Psoas muscle (tissue), 8 donors: ENCODE data around the gene TBC1D2B. TPM values are rescaled to one million over a fixed set of nuclear protein-coding genes. Genes with fewer than 3 reads are reported as not detected.

Experiments
- ATAC-seq, 4 donors: fragments of 200-7000 bp; cut with Tn5 transposase; one replicate each; pipeline ENCODE4 v1.9.1; 2020; ENCODE audit warnings: moderate library complexity in 3 of 4, mild to moderate bottlenecking in 2 of 4
- DNase-seq, 2 donors: peaks; one replicate each; pipeline ENCODE4 v3.0.0-alpha.2; 2020
- H3K27ac ChIP-seq: fragments of 200-600 bp; one replicate; pipeline ENCODE4 v1.8.0; 2022
- H3K27me3 ChIP-seq, 3 donors: fragments of 200-600 bp in 1 of 3; one replicate each; pipeline versions ENCODE4 v1.6.1 to v1.8.0; 2013 to 2022; ENCODE audit warnings: low read length in 2 of 3, mild to moderate bottlenecking in 2 of 3, moderate library complexity in 1 of 3; ENCODE audit not compliant: insufficient read depth in 3 of 3
- H3K36me3 ChIP-seq, 2 donors: fragments of 200-600 bp in 1 of 2; one replicate each; pipeline versions ENCODE4 v1.6.1 to v1.8.0; 2013 to 2022; ENCODE audit warnings: low read depth in 1 of 2, mild to moderate bottlenecking in 1 of 2, moderate library complexity in 1 of 2; ENCODE audit not compliant: insufficient read depth in 1 of 2
- H3K4me1 ChIP-seq: fragments of 200-600 bp; one replicate; pipeline ENCODE4 v1.8.0; 2022
- H3K4me3 ChIP-seq: fragments of 200-600 bp; one replicate; pipeline ENCODE4 v1.8.0; 2022; ENCODE audit warnings: mild to moderate bottlenecking
- H3K9me3 ChIP-seq: fragments of 200-600 bp; one replicate; pipeline ENCODE4 v1.8.0; 2022
- WGBS, 3 donors: extraction: QIAGEN DNeasy Blood & Tissue Kit; methylation state at CpG; one replicate each; pipeline versions ENCODE4 v1.1.6 to v1.1.7; 2013; 5-methylcytosine and 5-hydroxymethylcytosine counted together
- intact Hi-C, 2 donors: fragments of 100-400 bp; cut with DNase I; formaldehyde crosslinking; loops; one replicate each; pipeline versions ENCODE4 v1.11.0 to v1.14.2; 2022
- polyA plus RNA-seq, 3 donors: library from polyadenylated mRNA; stranded (reverse); fragments of 200-250 nt; gene quantifications; one replicate each; pipeline ENCODE4 v1.2.3, GENCODE V29; 2013
- total RNA-seq, 4 donors: library from RNA; stranded (reverse); fragmentation: NEBNext Ultra II Directional in 2 of 4; extraction: Animal tissue kit (Norgen Biotek cat#: 25700) in 2 of 4; gene quantifications; one replicate each; pipeline versions ENCODE4 v1.2.1 to v1.2.4, GENCODE V29; 2021 to 2023
- TF ChIP-seq, protein P1 (sequence below): fragments of 200-600 bp; IDR thresholded peaks from one replicate; pipeline ENCODE4 v1.8.0; 2022; ENCODE audit warnings: antibody characterized with exemption
- donor health status: healthy with polysubstance abuse.
- donor health status: DM: no; HTN: no; CAD: no; lungs with moderate emphysema.
- donor health status: Bipolar disorder and iron deficiency.
- donor health status: healthy.
- donor health status: DM: yes; HTN: yes; CAD: no.
- donor health status: DM: no; HTN: no; CAD: no.
- donor health status: DM: no; HTN: no; CAD: no.
- donor health status: DM: yes; HTN: yes; CAD: no.

Gene TBC1D2B
- total and polyA plus RNA-seq, 7 donors = 2.8 to 11.8 (median 6.8) TPM

GRCh38 chr15:78007964-78008886 lies 69.3 kb downstream of the TBC1D2B start:
- peak; percentile 84 to 89 (median 86) for ATAC-seq
- Histone ChIP-seq H3K4me3 (no peak overlapping the region), H3K27ac (peak overlapping the region; percentile 84), H3K27me3 (no peaks in the 10 kb centered on the region), H3K36me3 (peaks cover 0 to 27% of the 10 kb centered on the region in 2 donors), H3K9me3 (no peaks in the 10 kb centered on the region), H3K4me1 (peaks cover 54% of the 10 kb centered on the region)
- peak; percentile 91 to 96 for DNase-seq
- WGBS, 3 donors = 45 to 52% (median 45%) methylated on average over 17 of the region's 17 CpGs
- TF ChIP-seq, protein P1, sequence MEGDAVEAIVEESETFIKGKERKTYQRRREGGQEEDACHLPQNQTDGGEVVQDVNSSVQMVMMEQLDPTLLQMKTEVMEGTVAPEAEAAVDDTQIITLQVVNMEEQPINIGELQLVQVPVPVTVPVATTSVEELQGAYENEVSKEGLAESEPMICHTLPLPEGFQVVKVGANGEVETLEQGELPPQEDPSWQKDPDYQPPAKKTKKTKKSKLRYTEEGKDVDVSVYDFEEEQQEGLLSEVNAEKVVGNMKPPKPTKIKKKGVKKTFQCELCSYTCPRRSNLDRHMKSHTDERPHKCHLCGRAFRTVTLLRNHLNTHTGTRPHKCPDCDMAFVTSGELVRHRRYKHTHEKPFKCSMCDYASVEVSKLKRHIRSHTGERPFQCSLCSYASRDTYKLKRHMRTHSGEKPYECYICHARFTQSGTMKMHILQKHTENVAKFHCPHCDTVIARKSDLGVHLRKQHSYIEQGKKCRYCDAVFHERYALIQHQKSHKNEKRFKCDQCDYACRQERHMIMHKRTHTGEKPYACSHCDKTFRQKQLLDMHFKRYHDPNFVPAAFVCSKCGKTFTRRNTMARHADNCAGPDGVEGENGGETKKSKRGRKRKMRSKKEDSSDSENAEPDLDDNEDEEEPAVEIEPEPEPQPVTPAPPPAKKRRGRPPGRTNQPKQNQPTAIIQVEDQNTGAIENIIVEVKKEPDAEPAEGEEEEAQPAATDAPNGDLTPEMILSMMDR = no peak
- intact Hi-C loops = loop anchor here in 1 of 2 donors (5.0 to 10.0 kb wide), 2 partner anchors 69 to 257 kb away; partner anchors contain the start of genes DNAJA4 and TBC1D2B

- TF ChIP-seq, protein P1 = no peak
- H3K36me3 ChIP-seq = peaks cover 0 to 26% of the 10 kb centered on the region in 2 donors
- H3K27me3 ChIP-seq = no peaks in the 10 kb centered on the region
- peak overlapping the region; percentile 84 for H3K27ac ChIP-seq
- H3K4me3 ChIP-seq = no peak overlapping the region
- ATAC-seq (peak in 3 of 4 donors; percentile 7 to 33 (median 28)), DNase-seq (no peak)
- 24 to 28% (median 28%) methylated on average over 11 of the region's 11 CpGs for WGBS, 3 donors
- peaks cover 57% of the 10 kb centered on the region for H3K4me1 ChIP-seq
- no peaks in the 10 kb centered on the region for H3K9me3 ChIP-seq
- intact Hi-C loops = loop anchor here in 1 of 2 donors (5.0 to 10.0 kb wide), 2 partner anchors 70 to 257 kb away; partner anchors contain the start of genes DNAJA4 and TBC1D2B
Measured at GRCh38 chr15:78007211-78007931, 70.1 kb downstream of the TBC1D2B start.

DNA sequence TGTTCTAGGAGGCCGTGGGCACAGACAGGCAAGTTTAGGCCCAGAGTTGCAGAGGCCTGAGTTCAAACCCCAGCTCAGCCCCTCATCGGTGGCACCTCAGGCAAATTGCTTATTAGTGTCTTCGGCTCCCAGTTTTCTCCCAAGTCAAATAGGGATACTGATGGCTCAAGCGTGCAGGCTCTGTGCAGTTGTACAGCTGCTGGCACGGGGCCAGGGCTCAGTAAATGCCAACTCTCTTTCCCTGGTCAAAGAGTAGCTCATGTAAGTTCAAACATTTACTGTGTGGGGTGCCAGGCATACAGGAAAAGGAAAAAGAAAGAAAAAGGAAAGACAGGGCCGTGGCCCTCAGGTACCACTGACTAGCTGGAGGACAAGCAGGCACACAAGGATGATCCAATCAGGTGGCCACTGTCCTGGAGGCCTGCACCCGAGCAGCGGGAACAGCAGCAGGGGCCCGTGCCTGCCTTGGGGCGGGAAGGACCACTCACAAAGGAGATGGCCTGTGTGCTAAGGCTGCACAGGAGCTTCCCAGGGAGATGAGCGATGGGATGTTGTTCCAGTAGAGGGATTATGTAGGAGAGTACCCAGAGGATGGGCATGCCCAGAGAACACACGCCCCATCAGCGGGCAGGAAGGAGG lies 70.8 kb downstream of the TBC1D2B start:
- TF ChIP-seq, protein P1 = no peak
- ATAC-seq (no peak), DNase-seq (peak in 1 of 2 donors; percentile 71)
- 39 to 56% (median 53%) methylated on average over 13 of the region's 13 CpGs for WGBS, 3 donors
- no peak overlapping the region for H3K4me3 ChIP-seq
- H3K27me3 ChIP-seq = no peaks in the 10 kb centered on the region
- peak overlapping the region; percentile 84 for H3K27ac ChIP-seq
- H3K36me3 ChIP-seq = peaks cover 0 to 26% of the 10 kb centered on the region in 2 donors
- intact Hi-C loops = loop anchor here in 1 of 2 donors (5.0 to 10.0 kb wide), 2 partner anchors 71 to 258 kb away; partner anchors contain the start of genes DNAJA4 and TBC1D2B
- H3K9me3 ChIP-seq = no peaks in the 10 kb centered on the region
- peaks cover 57% of the 10 kb centered on the region for H3K4me1 ChIP-seq

GRCh38 chr15:78004919-78005634 lies 72.4 kb downstream of the TBC1D2B start:
- Histone ChIP-seq H3K27ac (peak overlapping the region; percentile 70), H3K36me3 (peaks cover 0 to 26% of the 10 kb centered on the region in 2 donors), H3K4me1 (peaks cover 57% of the 10 kb centered on the region), H3K4me3 (no peak overlapping the region), H3K9me3 (no peaks in the 10 kb centered on the region), H3K27me3 (no peaks in the 10 kb centered on the region)
- ATAC-seq (peak; percentile 70 to 78 (median 74)), DNase-seq (peak; percentile 83 to 93)
- TF ChIP-seq, protein P1 = peak; percentile 25
- 14 to 19% (median 17%) methylated on average over 10 of the region's 10 CpGs for WGBS, 3 donors
- intact Hi-C loops = loop anchor here (5.0 to 10.0 kb wide), 3 partner anchors 38 to 260 kb away; partner anchors contain the start of genes DNAJA4 (in 1 of the 2) and TBC1D2B (in 1 of the 2)
